K562 (cell line): ENCODE results near the gene STEAP1B. TPM values are rescaled to one million over a fixed set of nuclear protein-coding genes. Genes with fewer than 3 reads are reported as not detected.
A peak's percentile ranks its signal among the peaks of the same experiment; 100 is the strongest.

Experiments
- CREB5 ChIP-seq: fragments of 250-450 bp; sonication (Bioruptor Pico); IDR thresholded peaks from 2 replicates; pipeline ENCODE4 v1.5.0; 2020; ENCODE audit warnings: mild to moderate bottlenecking
- FOXA1 ChIP-seq: fragments of 450-650 bp; IDR thresholded peaks from 2 replicates; pipeline ENCODE4 v1.6.1; 2016; ENCODE audit warnings: mild to moderate bottlenecking, borderline replicate concordance
- GMEB1 ChIP-seq: fragments of 250-450 bp; sonication (Bioruptor Pico); IDR thresholded peaks from 2 replicates; pipeline ENCODE4 v1.4.0; 2020; ENCODE audit warnings: mild to moderate bottlenecking
- KLF16 ChIP-seq: IDR thresholded peaks from 2 replicates; pipeline ENCODE4 v1.6.1; 2016; ENCODE audit warnings: antibody characterized with exemption
- MAFF ChIP-seq: IDR thresholded peaks from 2 replicates; pipeline ENCODE4 v1.6.1; 2012; ENCODE audit warnings: low read length, improper control_type of control experiment
- POLR2G ChIP-seq: fragments of 200-400 bp; formaldehyde crosslinking; IDR thresholded peaks from 2 replicates; pipeline ENCODE4 v1.6.1; 2017; ENCODE audit warnings: low read depth, mild to moderate bottlenecking, antibody characterized with exemption, low read length, moderate library complexity
- PRMT5 ChIP-seq: sonication (generic); formaldehyde crosslinking; IDR thresholded peaks from 2 replicates; pipeline ENCODE4 v1.5.0; 2020; ENCODE audit warnings: missing genetic modification reagents
- RERE ChIP-seq: sonication (generic); formaldehyde crosslinking; IDR thresholded peaks from 2 replicates; pipeline ENCODE4 v1.8.0; 2023; ENCODE audit warnings: missing genetic modification reagents, mild to moderate bottlenecking, borderline replicate concordance
- TOE1 ChIP-seq, 2 experiments: fragments of 450-650 bp in 1 of 2; sonication (generic) in 1 of 2; formaldehyde crosslinking in 1 of 2; IDR thresholded peaks; 2 replicates each; pipeline versions ENCODE4 v1.7.1 to v1.8.0; 2016 to 2022; ENCODE audit warnings: borderline replicate concordance in 2 of 2, mild to moderate bottlenecking in 2 of 2, antibody characterized with exemption in 1 of 2, inconsistent platforms in 1 of 2, low read depth in 1 of 2, missing genetic modification reagents in 1 of 2, moderate library complexity in 1 of 2
- WHSC1 ChIP-seq: IDR thresholded peaks from one replicate; pipeline ENCODE4 v1.6.1; 2012; ENCODE audit warnings: low read length, control low read depth, inconsistent platforms
- ZBTB12 ChIP-seq: fragments of 250-450 bp; sonication (Bioruptor Pico); IDR thresholded peaks from 2 replicates; pipeline ENCODE4 v1.4.0; 2020
- polyA plus RNA-seq, 8 experiments: library from polyadenylated mRNA; depleted of rRNA in 4 of 8; stranded (reverse) in 5 of 8; unstranded in 3 of 8; fragments of >200 nt; fragmentation: Nextera tagmentation in 2 of 8; fragmentation: Illumina TruSeq in 1 of 8; extraction: Ambion mirVana in 2 of 8; extraction: Trizol in 1 of 8; gene quantifications; 2 replicates each; pipeline versions ENCODE4 v1.2.1 to v1.2.3, GENCODE V29; 2011 to 2014; ENCODE audit warnings: inconsistent platforms in 1 of 8, missing spikeins in 1 of 8
- total RNA-seq, 7 experiments: library from RNA; depleted of rRNA in 6 of 7; stranded (reverse); fragments of >200 nt in 6 of 7; fragmentation: Illumina TruSeq in 2 of 7; extraction: Trizol in 2 of 7; gene quantifications; 2 replicates each; pipeline versions ENCODE4 v1.2.1 to v1.2.3, GENCODE V29; 2011 to 2021; ENCODE audit warnings: low replicate concordance in 1 of 7
- TF ChIP-seq, protein P1 (sequence below): fragments of 250-450 bp; sonication (Bioruptor Pico); IDR thresholded peaks from 2 replicates; pipeline ENCODE4 v1.6.1; 2021; ENCODE audit warnings: mild to moderate bottlenecking

The STEAP1B gene
- total and polyA plus RNA-seq, 9 of the 15 experiments (the other 6 are each of a cell fraction or from before 2014, with no cell fraction given), result 20.0 to 38.5 (median 30.6) TPM

GRCh38 chr7:22373911-22374310 is 126.1 kb downstream of the STEAP1B start (continued):
- TF ChIP-seq RERE (CRISPR knock-in tag), result no peak
- TF ChIP-seq CREB5 (CRISPR knock-in tag), result no peak
- TF ChIP-seq FOXA1, result no peak
- TF ChIP-seq, protein P1, sequence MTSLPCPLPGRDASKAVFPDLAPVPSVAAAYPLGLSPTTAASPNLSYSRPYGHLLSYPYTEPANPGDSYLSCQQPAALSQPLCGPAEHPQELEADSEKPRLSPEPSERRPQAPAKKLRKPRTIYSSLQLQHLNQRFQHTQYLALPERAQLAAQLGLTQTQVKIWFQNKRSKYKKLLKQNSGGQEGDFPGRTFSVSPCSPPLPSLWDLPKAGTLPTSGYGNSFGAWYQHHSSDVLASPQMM (CRISPR knock-in tag), result no peak
- 0 out of 2 replicates have a peak, but pooled peaks have one; percentile 13 for TF ChIP-seq TOE1 (IDR thresholded peaks at IDR 0.05; ENCODE audit: borderline replicate concordance)
- TF ChIP-seq TOE1 (CRISPR knock-in tag; IDR thresholded peaks at IDR 0.05; ENCODE audit: borderline replicate concordance, low read depth), result no peak
- TF ChIP-seq ZBTB12, result no peak
- no peak for TF ChIP-seq KLF16
- TF ChIP-seq WHSC1, result no peak
- TF ChIP-seq GMEB1, result no peak
- TF ChIP-seq MAFF, result no peak
- TF ChIP-seq PRMT5 (CRISPR knock-in tag), result no peak
- TF ChIP-seq POLR2G, result no peak
